Measurements from ENCODE around the gene OR2V2. TPM values are rescaled to one million over a fixed set of nuclear protein-coding genes. Genes with fewer than 3 reads are reported as not detected.

OR2V2 gene
- total RNA-seq, 2 donors from 2014 or later: not detected

DNA sequence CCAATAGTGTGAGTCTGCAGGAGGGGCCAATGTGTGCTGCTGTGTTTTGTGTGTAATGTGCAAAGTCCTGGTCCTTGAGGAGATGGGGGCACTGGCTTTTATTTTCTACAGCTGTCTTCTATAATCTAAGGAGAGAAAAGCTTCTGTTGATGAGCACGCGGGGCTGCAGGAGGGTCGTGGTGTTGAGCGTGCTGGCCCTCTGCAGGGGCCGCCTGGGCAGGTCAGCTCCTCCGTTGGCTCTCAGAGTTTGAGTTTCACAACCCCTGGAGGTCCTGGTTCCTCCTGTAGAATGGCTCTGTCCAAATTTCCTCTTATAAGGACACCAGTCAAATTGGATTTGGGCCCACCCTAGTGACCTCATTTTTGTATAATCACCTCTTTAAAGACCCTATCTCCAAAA is 29.0 kb upstream of the OR2V2 start:
- TF ChIP-seq, protein P1, sequence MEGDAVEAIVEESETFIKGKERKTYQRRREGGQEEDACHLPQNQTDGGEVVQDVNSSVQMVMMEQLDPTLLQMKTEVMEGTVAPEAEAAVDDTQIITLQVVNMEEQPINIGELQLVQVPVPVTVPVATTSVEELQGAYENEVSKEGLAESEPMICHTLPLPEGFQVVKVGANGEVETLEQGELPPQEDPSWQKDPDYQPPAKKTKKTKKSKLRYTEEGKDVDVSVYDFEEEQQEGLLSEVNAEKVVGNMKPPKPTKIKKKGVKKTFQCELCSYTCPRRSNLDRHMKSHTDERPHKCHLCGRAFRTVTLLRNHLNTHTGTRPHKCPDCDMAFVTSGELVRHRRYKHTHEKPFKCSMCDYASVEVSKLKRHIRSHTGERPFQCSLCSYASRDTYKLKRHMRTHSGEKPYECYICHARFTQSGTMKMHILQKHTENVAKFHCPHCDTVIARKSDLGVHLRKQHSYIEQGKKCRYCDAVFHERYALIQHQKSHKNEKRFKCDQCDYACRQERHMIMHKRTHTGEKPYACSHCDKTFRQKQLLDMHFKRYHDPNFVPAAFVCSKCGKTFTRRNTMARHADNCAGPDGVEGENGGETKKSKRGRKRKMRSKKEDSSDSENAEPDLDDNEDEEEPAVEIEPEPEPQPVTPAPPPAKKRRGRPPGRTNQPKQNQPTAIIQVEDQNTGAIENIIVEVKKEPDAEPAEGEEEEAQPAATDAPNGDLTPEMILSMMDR (IDR thresholded peaks at IDR 0.05): no peak
- peaks cover 3% of the 10 kb centered on the region for H3K9me3 ChIP-seq
- H3K27ac ChIP-seq: no peak overlapping the region
- H3K4me1 ChIP-seq (ENCODE audit: control insufficient read depth in 1 of 2, low read depth in 2 of 2): no peaks in the 10 kb centered on the region
- no peaks in the 10 kb centered on the region for H3K27me3 ChIP-seq (replicated peaks; ENCODE audit: insufficient read depth)
- DNase-seq (ENCODE audit: low spot score): no peak
- no peak for ATAC-seq (ENCODE audit: insufficient number of reproducible peaks, low FRiP score, low read depth)
- H3K4me3 ChIP-seq: no peak overlapping the region
- H3K36me3 ChIP-seq: no peaks in the 10 kb centered on the region

DNA sequence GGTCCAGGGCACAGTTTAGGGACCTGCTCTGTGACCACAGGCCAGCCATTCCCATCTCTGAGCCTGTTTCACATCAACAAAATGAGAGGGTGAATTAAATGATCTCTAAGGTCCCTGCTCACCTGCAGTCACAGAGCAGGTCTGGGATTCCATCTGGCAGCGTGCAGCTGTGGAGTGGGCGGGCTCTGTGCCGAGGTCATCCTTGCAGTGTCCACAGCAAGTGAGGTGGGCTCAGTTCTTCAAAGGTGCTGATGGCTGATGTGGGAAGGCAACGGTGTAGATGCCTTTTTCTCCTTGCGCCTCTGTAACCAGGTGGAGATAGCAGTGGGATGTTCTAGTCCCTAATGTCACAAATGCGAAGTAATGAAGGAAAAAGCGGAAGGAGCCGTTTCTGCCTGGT is 28.3 kb upstream of the OR2V2 start:
- no peak for ATAC-seq (ENCODE audit: insufficient number of reproducible peaks, low FRiP score, low read depth)
- Histone ChIP-seq H3K27ac (no peak overlapping the region), H3K4me1 (ENCODE audit: control insufficient read depth in 1 of 2, low read depth in 2 of 2) (no peaks in the 10 kb centered on the region), H3K9me3 (peaks cover under 1% of the 10 kb centered on the region), H3K27me3 (replicated peaks; ENCODE audit: insufficient read depth) (no peaks in the 10 kb centered on the region), H3K36me3 (no peaks in the 10 kb centered on the region), H3K4me3 (no peak overlapping the region)
- no peak for DNase-seq (ENCODE audit: low spot score)
- TF ChIP-seq, protein P1 (IDR thresholded peaks at IDR 0.05): no peak

DNA sequence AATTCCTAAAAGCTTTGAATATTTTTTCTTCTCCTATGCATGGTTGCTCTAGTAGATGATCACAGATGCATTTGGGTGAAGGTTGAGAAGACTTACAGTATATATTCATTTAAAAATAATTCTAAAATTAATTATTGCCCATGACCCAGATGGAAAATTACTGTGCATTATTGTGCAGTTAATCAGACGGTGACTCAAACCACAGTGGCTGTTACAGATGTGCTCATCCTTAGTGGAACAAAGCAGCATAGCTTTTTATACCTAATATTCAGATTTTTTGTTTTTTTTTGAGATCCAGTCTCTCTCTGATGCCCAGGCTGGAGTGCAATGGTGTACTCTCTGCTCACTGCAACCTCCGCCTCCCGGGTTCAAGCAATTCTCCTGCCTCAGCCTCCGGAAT is 27.1 kb upstream of the OR2V2 start:
- no peaks in the 10 kb centered on the region for H3K9me3 ChIP-seq
- H3K27me3 ChIP-seq (replicated peaks; ENCODE audit: insufficient read depth): no peaks in the 10 kb centered on the region
- DNase-seq (ENCODE audit: low spot score) (no peak), ATAC-seq (ENCODE audit: insufficient number of reproducible peaks, low FRiP score, low read depth) (no peak)
- H3K4me3 ChIP-seq: no peak overlapping the region
- H3K27ac ChIP-seq: no peak overlapping the region
- TF ChIP-seq, protein P1 (IDR thresholded peaks at IDR 0.05): no peak
- H3K4me1 ChIP-seq (ENCODE audit: control insufficient read depth in 1 of 2, low read depth in 2 of 2): no peaks in the 10 kb centered on the region
- no peaks in the 10 kb centered on the region for H3K36me3 ChIP-seq

DNA sequence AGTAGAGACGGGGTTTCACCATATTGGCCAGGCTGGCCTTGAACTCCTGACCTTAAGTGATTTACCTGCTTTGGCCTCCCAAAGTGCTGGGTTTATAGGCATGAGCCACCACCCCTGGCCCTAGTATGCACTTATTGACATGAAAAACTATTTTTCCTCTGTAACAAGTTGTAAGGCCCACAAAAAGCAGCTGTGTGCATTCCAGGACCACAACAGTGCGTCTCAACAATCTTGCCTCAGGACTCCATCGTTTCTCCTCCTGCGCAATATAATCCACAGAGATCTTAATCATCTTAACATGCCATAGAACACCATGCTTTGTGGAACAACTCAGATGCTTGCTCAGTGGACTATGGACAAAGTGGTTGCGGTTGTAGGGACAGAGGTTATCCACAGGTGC is 26.6 kb upstream of the OR2V2 start:
- H3K27ac ChIP-seq: no peak overlapping the region
- H3K4me1 ChIP-seq (ENCODE audit: control insufficient read depth in 1 of 2, low read depth in 2 of 2): no peaks in the 10 kb centered on the region
- no peak overlapping the region for H3K4me3 ChIP-seq
- H3K36me3 ChIP-seq: no peaks in the 10 kb centered on the region
- no peaks in the 10 kb centered on the region for H3K27me3 ChIP-seq (replicated peaks; ENCODE audit: insufficient read depth)
- H3K9me3 ChIP-seq: no peaks in the 10 kb centered on the region
- TF ChIP-seq, protein P1 (IDR thresholded peaks at IDR 0.05): no peak
- no peak for ATAC-seq (ENCODE audit: insufficient number of reproducible peaks, low FRiP score, low read depth)
- no peak for DNase-seq (ENCODE audit: low spot score)

DNA sequence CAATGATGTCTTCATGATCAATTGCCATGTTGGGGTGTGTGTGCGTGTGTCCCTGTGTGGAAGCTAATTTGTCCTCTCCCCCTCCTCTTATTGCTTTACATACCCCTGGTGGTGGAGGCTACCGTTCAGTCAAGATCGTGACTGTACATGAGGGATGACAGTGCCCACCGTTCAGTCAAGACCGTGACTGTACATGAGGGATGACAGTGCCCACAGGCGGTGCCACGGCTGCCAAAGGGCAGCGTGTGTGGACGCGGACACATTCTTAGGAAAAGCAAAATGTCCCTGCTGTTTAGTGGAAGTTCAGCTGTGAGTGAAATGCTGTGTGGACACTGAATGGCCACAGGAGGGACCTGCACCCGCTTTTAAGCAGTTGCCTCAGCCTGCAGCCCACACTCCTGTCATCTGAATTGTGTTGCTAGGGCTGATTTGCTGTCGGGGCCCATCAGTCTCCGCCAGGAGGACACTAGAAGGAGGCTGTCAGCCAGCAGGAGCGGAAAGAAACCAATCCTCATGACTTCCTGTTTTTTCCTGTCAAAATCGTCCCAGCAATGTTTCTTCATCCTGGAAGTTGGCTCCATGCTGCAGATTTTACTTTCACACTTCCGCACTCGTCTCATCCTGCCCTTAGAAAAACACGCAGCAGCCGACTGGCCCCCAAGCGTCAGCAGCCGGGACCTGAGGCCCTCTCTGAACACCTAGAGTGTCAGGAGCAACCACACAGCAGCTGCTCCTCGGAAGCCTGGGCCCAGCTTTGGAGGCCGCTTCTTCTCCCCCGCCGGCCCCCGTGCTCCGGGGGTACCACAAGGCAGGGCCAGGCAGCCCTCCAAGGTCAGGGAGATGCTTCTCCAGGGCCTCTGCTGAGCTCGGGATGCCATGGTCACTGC is 25.5 kb upstream of the OR2V2 start:
- H3K27ac ChIP-seq: no peak overlapping the region
- H3K27me3 ChIP-seq (replicated peaks; ENCODE audit: insufficient read depth): no peaks in the 10 kb centered on the region
- DNase-seq (ENCODE audit: low spot score) (no peak), ATAC-seq (ENCODE audit: insufficient number of reproducible peaks, low FRiP score, low read depth) (no peak)
- TF ChIP-seq, protein P1 (IDR thresholded peaks at IDR 0.05): no peak
- H3K9me3 ChIP-seq: no peaks in the 10 kb centered on the region
- H3K36me3 ChIP-seq: no peaks in the 10 kb centered on the region
- H3K4me1 ChIP-seq (ENCODE audit: control insufficient read depth in 1 of 2, low read depth in 2 of 2): no peaks in the 10 kb centered on the region
- H3K4me3 ChIP-seq: no peak overlapping the region

Measured in thoracic aorta (tissue), 2 donors.